ENCODE measurements around the gene CIPC.

The CIPC gene, protein sequence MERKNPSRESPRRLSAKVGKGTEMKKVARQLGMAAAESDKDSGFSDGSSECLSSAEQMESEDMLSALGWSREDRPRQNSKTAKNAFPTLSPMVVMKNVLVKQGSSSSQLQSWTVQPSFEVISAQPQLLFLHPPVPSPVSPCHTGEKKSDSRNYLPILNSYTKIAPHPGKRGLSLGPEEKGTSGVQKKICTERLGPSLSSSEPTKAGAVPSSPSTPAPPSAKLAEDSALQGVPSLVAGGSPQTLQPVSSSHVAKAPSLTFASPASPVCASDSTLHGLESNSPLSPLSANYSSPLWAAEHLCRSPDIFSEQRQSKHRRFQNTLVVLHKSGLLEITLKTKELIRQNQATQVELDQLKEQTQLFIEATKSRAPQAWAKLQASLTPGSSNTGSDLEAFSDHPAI

DNA sequence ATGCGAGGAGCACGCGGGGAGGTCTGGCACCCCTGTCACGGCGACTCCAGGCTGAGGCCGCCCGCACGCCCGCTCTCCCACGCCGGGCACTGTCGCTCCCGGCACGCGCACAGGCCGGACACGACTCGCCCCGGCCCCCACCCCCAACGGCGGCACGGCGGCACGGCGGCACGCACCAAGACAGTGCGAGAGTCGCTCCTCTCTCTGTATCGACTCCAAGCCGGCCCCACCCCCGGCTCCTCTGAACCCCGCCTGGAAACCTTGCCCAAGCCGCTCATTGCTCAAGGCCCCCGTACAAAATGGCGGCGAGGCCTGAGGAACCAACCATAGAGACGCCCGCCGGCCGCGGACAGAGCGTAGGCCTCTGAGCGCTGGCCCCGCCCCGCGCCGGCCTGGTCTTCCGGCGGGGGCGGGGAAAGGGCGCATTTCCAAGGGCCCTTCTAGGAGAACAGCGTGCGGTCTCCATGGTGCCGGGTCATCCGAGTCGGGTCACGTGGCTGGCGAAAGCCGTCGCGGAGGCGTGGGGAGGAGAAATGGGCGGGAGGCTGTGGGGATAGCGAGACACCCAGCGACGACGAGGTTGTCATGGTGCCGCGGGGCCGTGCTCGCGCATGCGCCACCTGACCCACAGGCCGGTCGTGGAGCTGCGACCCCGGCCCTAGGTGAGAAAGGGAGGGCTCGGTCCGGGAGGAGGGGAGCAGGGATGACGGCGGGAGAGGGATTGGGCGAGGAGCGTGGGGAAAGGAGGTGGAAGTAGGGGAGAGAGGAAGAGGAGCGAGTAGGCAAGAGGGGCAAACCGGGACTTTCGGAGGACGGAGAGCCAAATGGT, at the start of gene CIPC:
Gene CIPC, plus strand, starts transcription at position 559 of the 829 bp plus-strand sequence. CDS start 7,451 bp downstream, outside the sequence.
- no peaks in the 10 kb centered on the region for H3K27me3 ChIP-seq (ENCODE audit: control insufficient read depth in 1 of 2, insufficient read depth in 2 of 2, low read length in 2 of 2)
- no peaks in the 10 kb centered on the region for H3K9me3 ChIP-seq (ENCODE audit: control insufficient read depth in 2 of 2, low read length in 2 of 2)
- H3K36me3 ChIP-seq (ENCODE audit: control insufficient read depth in 2 of 2, insufficient read depth in 2 of 2, low read length in 2 of 2), result no peaks in the 10 kb centered on the region
- H3K9ac ChIP-seq (ENCODE audit: low read length in 2 of 2), result peak within 1 kb of the TSS; percentile 97 to 99
- peak within 1 kb of the TSS; percentile 97 for H3K27ac ChIP-seq (ENCODE audit: low read length)
- H3K4me1 ChIP-seq (ENCODE audit: control insufficient read depth, insufficient read depth, low read length), result peaks cover 28% of the 10 kb centered on the region
- H3K4me3 ChIP-seq (ENCODE audit: low read length in 2 of 2), result peak within 1 kb of the TSS; percentile 96 to 99

DNA sequence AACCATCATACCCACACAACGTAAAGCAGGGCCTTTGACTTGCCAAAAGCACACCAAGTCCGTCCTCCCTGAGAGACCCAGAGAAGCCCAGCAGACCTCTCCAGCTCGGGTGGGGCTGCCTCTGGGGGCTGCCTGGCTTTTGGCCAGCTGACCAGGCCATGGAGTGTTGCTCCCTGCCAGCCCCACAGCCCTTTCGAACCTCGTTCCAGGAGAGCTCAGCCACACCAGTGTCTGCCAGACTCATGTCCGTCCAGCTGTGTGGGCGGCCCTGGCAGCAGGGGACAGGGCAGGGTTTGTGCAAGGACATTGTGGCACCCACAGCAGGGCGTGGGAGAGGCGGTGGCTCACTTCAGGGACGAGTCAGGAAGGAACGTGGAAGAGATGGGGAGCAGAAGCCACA, 46.9 kb upstream of the CIPC start:
- Histone ChIP-seq H3K27ac (ENCODE audit: low read length) (no peak overlapping the region), H3K4me1 (ENCODE audit: control insufficient read depth, insufficient read depth, low read length) (peaks cover 18% of the 10 kb centered on the region), H3K27me3 (ENCODE audit: control insufficient read depth in 1 of 2, insufficient read depth in 2 of 2, low read length in 2 of 2) (no peaks in the 10 kb centered on the region), H3K9ac (ENCODE audit: low read length in 2 of 2) (no peak overlapping the region), H3K4me3 (ENCODE audit: low read length in 2 of 2) (no peak overlapping the region), H3K9me3 (ENCODE audit: control insufficient read depth in 2 of 2, low read length in 2 of 2) (peaks cover 0 to 3% of the 10 kb centered on the region in 2 donors), H3K36me3 (ENCODE audit: control insufficient read depth in 2 of 2, insufficient read depth in 2 of 2, low read length in 2 of 2) (no peaks in the 10 kb centered on the region)

DNA sequence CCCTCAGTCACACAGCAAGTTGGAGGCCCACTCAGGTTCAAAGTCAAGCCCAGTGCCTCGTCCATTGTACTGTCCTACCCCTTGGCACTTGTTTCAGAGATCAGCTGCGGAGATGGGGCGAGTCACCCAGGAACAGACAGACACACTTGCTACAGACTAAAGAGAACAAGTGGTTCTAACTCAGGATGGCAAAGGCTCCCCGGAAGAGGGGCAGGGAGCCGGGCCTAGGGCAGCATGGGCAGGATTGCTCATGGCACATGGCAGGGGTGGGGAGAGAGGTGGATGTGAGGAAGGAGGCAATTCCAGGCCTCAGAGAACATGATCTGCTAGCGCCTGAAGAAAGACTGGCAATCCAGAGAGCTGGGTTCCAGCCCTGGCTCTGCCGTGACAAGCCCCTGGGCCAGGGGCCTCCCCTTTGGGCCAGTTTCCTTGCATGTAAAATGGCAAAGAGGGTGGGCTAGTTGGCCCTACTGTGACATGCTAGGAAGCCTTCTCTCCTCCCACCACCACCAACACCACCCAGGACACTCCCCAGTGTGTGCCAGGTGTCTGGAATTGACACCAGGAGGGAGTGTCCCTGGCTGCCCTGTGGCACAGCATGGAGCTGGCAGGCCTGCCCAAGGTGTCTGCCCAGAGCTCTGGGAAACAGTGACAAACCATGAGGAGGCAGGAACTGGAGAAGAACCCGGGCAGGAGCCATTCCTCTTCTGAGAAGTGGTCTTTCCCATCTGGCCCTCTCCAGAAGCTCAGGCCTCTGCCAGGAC, 45.6 kb upstream of the CIPC start:
- Histone ChIP-seq H3K4me3 (ENCODE audit: low read length in 2 of 2) (no peak overlapping the region), H3K9me3 (ENCODE audit: control insufficient read depth in 2 of 2, low read length in 2 of 2) (peaks cover 0 to 3% of the 10 kb centered on the region in 2 donors), H3K27ac (ENCODE audit: low read length) (no peak overlapping the region), H3K36me3 (ENCODE audit: control insufficient read depth in 2 of 2, insufficient read depth in 2 of 2, low read length in 2 of 2) (no peaks in the 10 kb centered on the region), H3K27me3 (ENCODE audit: control insufficient read depth in 1 of 2, insufficient read depth in 2 of 2, low read length in 2 of 2) (no peaks in the 10 kb centered on the region), H3K4me1 (ENCODE audit: control insufficient read depth, insufficient read depth, low read length) (peaks cover 18% of the 10 kb centered on the region), H3K9ac (ENCODE audit: low read length in 2 of 2) (no peak overlapping the region)

DNA sequence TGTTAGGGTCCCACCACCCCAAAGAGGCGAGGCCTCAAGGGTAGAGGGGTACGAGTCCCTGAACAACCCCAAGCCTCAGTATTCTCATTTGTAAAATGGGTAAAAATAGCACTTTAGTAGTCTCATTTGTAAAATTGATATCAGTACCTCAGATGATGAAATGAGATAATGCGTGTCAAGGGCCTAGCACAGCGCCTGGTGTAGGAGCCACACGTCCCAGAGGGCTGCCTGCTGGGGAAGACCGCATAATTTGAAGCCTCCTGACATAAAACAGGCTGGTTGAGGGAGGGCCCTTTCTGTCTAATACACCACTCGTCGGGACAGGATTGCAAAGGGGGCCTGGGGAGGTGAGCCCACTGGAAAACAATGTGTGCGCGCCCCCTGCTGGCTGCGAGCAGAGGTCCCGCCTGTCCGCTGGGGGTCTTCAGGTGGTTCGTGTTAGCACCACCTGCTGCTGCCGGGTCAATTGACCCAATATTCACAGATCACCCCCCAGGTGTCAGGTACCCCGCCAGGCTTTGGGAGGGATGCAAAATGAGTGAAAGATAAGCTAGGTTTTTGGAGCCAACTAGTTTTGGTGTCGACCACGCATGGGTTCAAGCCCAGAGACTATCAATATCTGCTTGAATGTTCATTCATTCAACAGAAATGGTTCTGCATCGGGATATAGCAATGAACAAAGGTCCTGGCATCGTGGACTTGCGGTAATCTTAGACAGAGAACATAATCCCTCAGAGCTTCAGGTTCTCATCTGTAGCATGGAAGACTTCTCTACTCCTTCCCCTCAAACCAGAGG, 44.8 kb upstream of the CIPC start:
- no peak overlapping the region for H3K4me3 ChIP-seq (ENCODE audit: low read length in 2 of 2)
- H3K36me3 ChIP-seq (ENCODE audit: control insufficient read depth in 2 of 2, insufficient read depth in 2 of 2, low read length in 2 of 2), result no peaks in the 10 kb centered on the region
- peaks cover 18% of the 10 kb centered on the region for H3K4me1 ChIP-seq (ENCODE audit: control insufficient read depth, insufficient read depth, low read length)
- H3K9me3 ChIP-seq (ENCODE audit: control insufficient read depth in 2 of 2, low read length in 2 of 2), result peaks cover 0 to 3% of the 10 kb centered on the region in 2 donors
- H3K9ac ChIP-seq (ENCODE audit: low read length in 2 of 2), result no peak overlapping the region
- no peaks in the 10 kb centered on the region for H3K27me3 ChIP-seq (ENCODE audit: control insufficient read depth in 1 of 2, insufficient read depth in 2 of 2, low read length in 2 of 2)
- H3K27ac ChIP-seq (ENCODE audit: low read length), result no peak overlapping the region

DNA sequence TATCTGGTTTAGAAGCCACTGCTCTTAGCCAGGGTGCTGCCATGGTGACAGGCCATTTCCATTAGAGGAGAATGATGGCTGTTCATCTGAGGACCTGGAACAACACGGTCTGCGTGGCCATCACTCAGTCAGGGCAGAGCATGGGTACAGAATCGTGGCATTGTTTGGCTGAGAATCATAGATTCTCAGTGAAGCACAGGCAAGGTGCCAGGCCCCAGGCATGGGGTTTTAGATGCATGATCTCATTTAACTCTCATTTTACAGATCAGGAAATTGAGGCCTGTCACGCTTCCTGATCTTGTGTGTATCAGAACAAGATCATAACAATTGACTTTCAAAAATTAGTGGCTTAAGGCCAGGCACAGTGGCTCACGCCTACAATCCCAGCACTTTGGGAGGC, 42.8 kb upstream of the CIPC start:
- Histone ChIP-seq H3K9ac (ENCODE audit: low read length in 2 of 2) (no peak overlapping the region), H3K27me3 (ENCODE audit: control insufficient read depth in 1 of 2, insufficient read depth in 2 of 2, low read length in 2 of 2) (no peaks in the 10 kb centered on the region), H3K4me3 (ENCODE audit: low read length in 2 of 2) (no peak overlapping the region), H3K9me3 (ENCODE audit: control insufficient read depth in 2 of 2, low read length in 2 of 2) (peaks cover 0 to 3% of the 10 kb centered on the region in 2 donors), H3K27ac (ENCODE audit: low read length) (no peak overlapping the region), H3K36me3 (ENCODE audit: control insufficient read depth in 2 of 2, insufficient read depth in 2 of 2, low read length in 2 of 2) (no peaks in the 10 kb centered on the region), H3K4me1 (ENCODE audit: control insufficient read depth, insufficient read depth, low read length) (peaks cover 18% of the 10 kb centered on the region)

DNA sequence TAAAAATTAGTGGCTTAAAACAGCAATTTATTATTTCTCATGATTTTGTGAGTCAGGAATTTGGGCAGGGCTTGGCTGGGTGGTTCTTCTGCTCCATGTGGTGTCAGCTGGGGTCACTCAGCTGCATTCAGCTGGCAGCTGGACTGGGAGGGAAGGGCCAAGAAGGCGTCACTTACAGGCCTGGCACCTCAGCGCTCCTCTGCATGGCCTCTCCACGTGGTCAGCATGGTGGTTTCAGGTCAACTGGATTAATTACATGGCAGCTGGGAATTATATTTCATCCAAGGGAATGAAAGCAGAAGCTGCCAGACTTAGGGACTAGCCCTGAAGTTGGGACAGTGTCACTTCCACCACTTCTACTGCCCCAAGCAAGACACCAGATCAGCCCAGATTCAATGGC, 42.1 kb upstream of the CIPC start:
- no peaks in the 10 kb centered on the region for H3K27me3 ChIP-seq (ENCODE audit: control insufficient read depth in 1 of 2, insufficient read depth in 2 of 2, low read length in 2 of 2)
- peaks cover 0 to 3% of the 10 kb centered on the region in 2 donors for H3K9me3 ChIP-seq (ENCODE audit: control insufficient read depth in 2 of 2, low read length in 2 of 2)
- H3K27ac ChIP-seq (ENCODE audit: low read length), result no peak overlapping the region
- no peak overlapping the region for H3K9ac ChIP-seq (ENCODE audit: low read length in 2 of 2)
- H3K4me1 ChIP-seq (ENCODE audit: control insufficient read depth, insufficient read depth, low read length), result peaks cover 16% of the 10 kb centered on the region
- no peaks in the 10 kb centered on the region for H3K36me3 ChIP-seq (ENCODE audit: control insufficient read depth in 2 of 2, insufficient read depth in 2 of 2, low read length in 2 of 2)
- no peak overlapping the region for H3K4me3 ChIP-seq (ENCODE audit: low read length in 2 of 2)

DNA sequence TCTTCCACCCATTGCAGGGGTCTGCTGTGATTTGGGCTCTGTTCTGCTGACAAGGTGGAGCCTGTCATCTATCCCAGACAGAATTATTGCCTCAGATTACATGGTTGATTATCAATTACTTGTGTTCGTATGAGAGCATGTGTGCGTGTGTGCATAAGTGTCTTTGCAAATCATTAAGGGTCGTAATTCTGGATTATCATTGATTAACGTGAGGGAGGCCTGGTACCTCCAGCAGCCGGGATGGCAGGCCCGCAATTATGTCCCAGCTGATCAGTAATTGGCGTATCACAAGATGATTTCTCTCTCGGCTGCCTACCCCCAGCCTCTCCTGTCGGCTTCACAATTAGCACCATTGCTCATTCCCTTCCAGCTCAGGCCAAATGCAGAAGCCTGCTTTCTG, 39.9 kb upstream of the CIPC start:
- Histone ChIP-seq H3K4me1 (ENCODE audit: control insufficient read depth, insufficient read depth, low read length) (peaks cover 3% of the 10 kb centered on the region), H3K9me3 (ENCODE audit: control insufficient read depth in 2 of 2, low read length in 2 of 2) (peaks cover 0 to 3% of the 10 kb centered on the region in 2 donors), H3K27ac (ENCODE audit: low read length) (no peak overlapping the region), H3K36me3 (ENCODE audit: control insufficient read depth in 2 of 2, insufficient read depth in 2 of 2, low read length in 2 of 2) (no peaks in the 10 kb centered on the region), H3K4me3 (ENCODE audit: low read length in 2 of 2) (no peak overlapping the region), H3K9ac (ENCODE audit: low read length in 2 of 2) (no peak overlapping the region), H3K27me3 (ENCODE audit: control insufficient read depth in 1 of 2, insufficient read depth in 2 of 2, low read length in 2 of 2) (no peaks in the 10 kb centered on the region)

DNA sequence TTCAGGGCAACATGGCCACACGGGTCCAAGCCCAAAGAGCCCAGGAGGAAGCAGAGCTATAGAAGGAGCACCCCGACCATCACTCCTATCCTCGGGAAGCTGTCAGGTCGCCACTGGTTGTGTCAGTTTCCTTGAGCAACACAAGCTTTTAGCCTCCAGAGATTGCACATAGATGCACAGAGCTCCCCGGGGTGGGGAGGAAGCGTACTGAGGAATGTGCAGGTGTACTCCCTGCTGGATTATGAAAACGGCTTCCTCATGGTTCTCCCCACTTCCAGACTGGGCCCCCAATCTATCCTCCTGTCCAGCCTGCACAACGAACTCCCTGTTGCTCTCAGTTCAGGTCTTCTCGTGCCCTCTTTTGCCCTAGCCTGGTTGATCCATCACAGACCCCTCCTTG, 39.3 kb upstream of the CIPC start:
- H3K9me3 ChIP-seq (ENCODE audit: control insufficient read depth in 2 of 2, low read length in 2 of 2), result peaks cover 0 to 3% of the 10 kb centered on the region in 2 donors
- H3K27ac ChIP-seq (ENCODE audit: low read length), result no peak overlapping the region
- H3K9ac ChIP-seq (ENCODE audit: low read length in 2 of 2), result no peak overlapping the region
- no peaks in the 10 kb centered on the region for H3K36me3 ChIP-seq (ENCODE audit: control insufficient read depth in 2 of 2, insufficient read depth in 2 of 2, low read length in 2 of 2)
- H3K4me1 ChIP-seq (ENCODE audit: control insufficient read depth, insufficient read depth, low read length), result no peaks in the 10 kb centered on the region
- H3K4me3 ChIP-seq (ENCODE audit: low read length in 2 of 2), result no peak overlapping the region
- H3K27me3 ChIP-seq (ENCODE audit: control insufficient read depth in 1 of 2, insufficient read depth in 2 of 2, low read length in 2 of 2), result no peaks in the 10 kb centered on the region

DNA sequence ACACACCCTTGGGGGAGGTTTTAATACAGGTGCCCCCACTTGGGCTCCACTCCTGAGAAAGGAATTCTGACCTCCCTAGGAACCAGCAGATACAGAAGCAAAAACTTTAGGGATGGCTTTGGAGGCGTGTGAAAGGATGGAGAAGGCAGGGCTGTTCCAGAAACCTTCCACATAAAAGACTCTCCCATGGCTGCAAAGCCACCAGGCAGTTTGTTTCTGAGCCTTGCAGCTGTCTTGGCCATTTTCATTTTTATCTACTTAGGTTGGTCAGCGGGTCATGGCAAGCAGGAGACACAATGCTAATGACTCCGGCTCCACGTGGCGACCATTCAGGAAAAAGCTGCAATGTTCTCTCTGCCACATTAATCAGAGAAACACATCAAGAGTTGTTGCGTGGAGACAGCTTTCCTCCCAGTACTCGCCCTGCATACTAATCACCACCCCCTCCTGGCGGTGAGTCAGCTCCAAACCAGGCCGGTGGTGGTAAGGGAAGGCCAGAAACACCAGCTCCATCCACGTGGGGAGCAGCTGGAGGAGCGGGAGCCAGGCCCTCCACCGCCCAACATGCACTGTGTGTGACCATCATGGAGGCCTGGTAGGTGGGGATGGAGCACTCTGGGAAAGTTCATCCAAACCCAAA, 38.7 kb upstream of the CIPC start:
- Histone ChIP-seq H3K27me3 (ENCODE audit: control insufficient read depth in 1 of 2, insufficient read depth in 2 of 2, low read length in 2 of 2) (no peaks in the 10 kb centered on the region), H3K9me3 (ENCODE audit: control insufficient read depth in 2 of 2, low read length in 2 of 2) (peaks cover 0 to 3% of the 10 kb centered on the region in 2 donors), H3K27ac (ENCODE audit: low read length) (no peak overlapping the region), H3K4me3 (ENCODE audit: low read length in 2 of 2) (no peak overlapping the region), H3K4me1 (ENCODE audit: control insufficient read depth, insufficient read depth, low read length) (no peaks in the 10 kb centered on the region), H3K36me3 (ENCODE audit: control insufficient read depth in 2 of 2, insufficient read depth in 2 of 2, low read length in 2 of 2) (no peaks in the 10 kb centered on the region), H3K9ac (ENCODE audit: low read length in 2 of 2) (no peak overlapping the region)

All from stomach smooth muscle (tissue), 2 donors.